Measurements from ENCODE around the gene TNFAIP3. TPM values are rescaled to one million over a fixed set of nuclear protein-coding genes. Genes with fewer than 3 reads are reported as not detected.

Gene TNFAIP3
- total and polyA plus RNA-seq, 2 of the 8 experiments (the other 6 are each of a cell fraction or from before 2014, with no cell fraction given) = 1.6 to 2.0 TPM

DNA sequence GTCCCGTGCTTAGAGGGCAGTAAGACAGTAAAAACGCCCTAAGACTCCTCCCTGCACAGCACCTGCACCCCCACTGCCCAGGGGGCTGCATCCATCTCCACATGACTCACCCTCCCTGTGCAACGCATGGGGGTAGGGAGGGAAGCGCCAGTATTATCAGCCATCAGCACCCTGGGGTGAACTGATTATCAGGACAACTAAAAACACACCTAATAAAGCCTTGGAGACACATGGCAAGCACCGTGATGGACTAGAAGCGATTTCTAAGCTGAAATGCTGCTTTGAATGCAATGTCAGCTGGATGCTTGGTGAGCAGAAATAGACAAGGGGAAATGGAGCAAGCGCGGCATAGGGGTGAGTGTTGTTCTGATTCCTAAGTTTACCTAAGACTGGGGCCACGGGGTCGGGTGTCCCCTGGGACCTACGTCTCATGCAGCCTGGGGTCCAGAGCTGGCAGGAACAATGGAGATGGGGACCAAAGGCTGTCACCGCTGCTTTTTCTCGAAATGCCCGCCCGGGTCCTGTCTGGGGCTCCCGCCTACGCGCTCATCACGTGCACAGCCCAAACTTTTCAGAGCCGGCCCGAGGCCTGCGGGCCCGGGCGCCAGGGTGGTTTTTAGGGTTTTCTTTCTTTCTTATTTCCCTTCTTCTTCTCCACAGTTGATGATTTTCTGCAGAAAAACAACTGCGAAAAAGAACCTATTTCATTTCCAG, 702 bp upstream of the TNFAIP3 start (continued):
- TF ChIP-seq BACH1 (IDR thresholded peaks at IDR 0.05; ENCODE audit: low read length) = no peak
- TF ChIP-seq EGR1 (IDR thresholded peaks at IDR 0.05; ENCODE audit: borderline replicate concordance, low read depth, low read length) = peak; percentile 77
- no peak for TF ChIP-seq BCL11A (IDR thresholded peaks at IDR 0.05; ENCODE audit: low read depth in 2 of 2, low read length in 2 of 2)
- no peak for TF ChIP-seq NRF1 (IDR thresholded peaks at IDR 0.05; ENCODE audit: low read depth, low read length)
- TF ChIP-seq MAX (IDR thresholded peaks at IDR 0.05) = peak; percentile 60; the same call in 1 of the 2 replicates
